Right lobe of liver (tissue), 6 donors: ENCODE data around the gene NEK2. TPM values are rescaled to one million over a fixed set of nuclear protein-coding genes. Genes with fewer than 3 reads are reported as not detected.
"Not testable (repeated sequence)": the region's sequence is repeated elsewhere in the genome, so short reads cannot be mapped to it uniquely, and the experiment has no call there.

Experiments
- ATAC-seq, 4 donors: fragments of 200-7000 bp; cut with Tn5 transposase; one replicate each; pipeline ENCODE4 v1.9.1; 2020; ENCODE audit warnings: mild to moderate bottlenecking in 4 of 4, moderate library complexity in 4 of 4
- DNase-seq, 3 donors: peaks; one replicate each; pipeline ENCODE4 v3.0.0-alpha.2; 2020
- H3K27ac ChIP-seq, 3 donors: fragments of 200-600 bp; one replicate each; pipeline ENCODE4 v1.8.0; 2022
- H3K27me3 ChIP-seq, 2 donors: fragments of 200-600 bp; one replicate each; pipeline ENCODE4 v1.8.0; 2022
- H3K36me3 ChIP-seq, 4 donors: fragments of 200-600 bp; sonication (generic) in 1 of 4; one replicate each; pipeline versions ENCODE4 v1.5.1 to v1.8.0; 2017 to 2022; ENCODE audit warnings: control low read depth in 1 of 4
- H3K4me1 ChIP-seq, 4 donors: fragments of 200-600 bp; sonication (generic) in 1 of 4; one replicate each; pipeline versions ENCODE4 v1.5.1 to v1.8.0; 2017 to 2022; ENCODE audit warnings: control low read depth in 1 of 4
- H3K4me3 ChIP-seq, 3 donors: fragments of 200-600 bp; one replicate each; pipeline ENCODE4 v1.8.0; 2022
- H3K9me3 ChIP-seq, 4 donors: fragments of 200-600 bp; sonication (generic) in 1 of 4; one replicate each; pipeline versions ENCODE4 v1.5.1 to v1.8.0; 2017 to 2022; ENCODE audit warnings: control low read depth in 1 of 4
- POLR2A ChIP-seq: fragments of 450-650 bp; IDR thresholded peaks from one replicate; pipeline ENCODE4 v1.6.1; 2017; ENCODE audit warnings: antibody characterized with exemption, mild to moderate bottlenecking
- WGBS: methylation state at CpG from one replicate; pipeline ENCODE4 v1.1.6; 2018; ENCODE audit warnings: low coverage, low lambda C conversion rate; ENCODE audit not compliant: insufficient coverage; ENCODE audit errors: missing lambda C conversion rate; 5-methylcytosine and 5-hydroxymethylcytosine counted together
- intact Hi-C, 2 donors: fragments of 100-400 bp; cut with DNase I; formaldehyde crosslinking; loops; one replicate each; pipeline versions ENCODE4 v1.11.2 to v1.14.1; 2022
- total RNA-seq, 6 experiments: library from RNA; depleted of rRNA in 2 of 6; stranded (reverse); fragments of >200 nt in 2 of 6; fragmentation: NEBNext Ultra II Directional in 3 of 6; extraction: Animal tissue kit (Norgen Biotek cat#: 25700) in 3 of 6; gene quantifications; one replicate each; pipeline versions ENCODE4 v1.1.0 to v1.2.4, GENCODE V29; 2016 to 2023
- TF ChIP-seq, protein P1 (sequence below), 4 donors: fragments of 200-600 bp in 3 of 4; fragments of 450-650 bp in 1 of 4; IDR thresholded peaks; one replicate each; pipeline versions ENCODE4 v1.5.1 to v1.8.0; 2016 to 2022; ENCODE audit warnings: antibody characterized with exemption in 4 of 4, mild to moderate bottlenecking in 2 of 4
- donor health status: DM: no; HTN: yes; CAD: no.
- donor health status: DM: no; HTN: no; CAD: no.
- donor health status: DM: no; HTN: no; CAD: no.
- donor health status: DM: no; HTN: yes; CAD: no.
- donor health status: DM: no; HTN: yes; CAD: no.

The NEK2 gene
- total RNA-seq, 6 experiments from 2014 or later = 0.22 to 0.80 (median 0.50) TPM; not detected in 1

DNA sequence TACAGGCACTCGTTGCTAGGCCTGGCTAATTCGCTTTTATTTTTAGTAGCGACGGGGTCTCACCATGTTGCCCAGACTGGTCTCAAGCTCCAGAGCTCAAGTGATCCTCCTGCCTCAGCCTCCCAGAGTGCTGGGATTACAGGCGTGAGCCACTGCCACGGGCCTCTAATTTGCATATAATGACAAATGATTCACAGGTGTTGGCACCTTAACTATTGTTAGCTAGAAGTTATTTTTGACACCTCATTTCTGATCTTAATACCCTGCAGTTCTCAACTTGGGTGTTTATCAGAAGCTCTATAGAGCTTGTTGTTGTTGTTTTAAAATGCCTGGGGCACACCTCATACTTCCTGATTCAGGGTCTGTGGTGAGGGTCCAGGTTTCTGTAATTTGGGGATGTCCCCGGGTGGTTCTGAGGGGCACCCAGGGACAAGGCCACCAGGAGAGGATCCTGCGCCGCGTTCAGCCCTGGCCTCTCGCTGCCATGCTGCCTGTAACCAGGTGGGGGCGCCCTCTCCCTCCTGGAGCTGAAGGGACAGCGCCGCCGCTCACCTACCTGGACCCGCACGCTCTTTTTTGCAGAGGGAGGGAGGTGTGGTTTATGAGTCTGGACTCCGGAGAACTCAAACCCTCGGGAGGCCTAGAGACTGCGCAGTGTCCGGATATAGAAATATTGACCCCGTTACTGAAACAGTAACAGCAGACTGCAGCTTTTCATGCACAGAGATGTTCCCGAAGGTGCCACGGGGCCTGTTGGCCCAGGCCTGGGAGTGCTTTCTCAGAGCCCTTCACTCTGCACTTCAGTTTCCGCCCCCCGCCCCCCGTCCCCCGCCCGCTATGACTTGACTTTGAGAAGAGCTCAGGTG is 23.0 kb upstream of the NEK2 start:
- Histone ChIP-seq H3K27me3 (no peaks in the 10 kb centered on the region), H3K9me3 (no peaks in the 10 kb centered on the region), H3K4me3 (peak overlapping the region in 2 of 3 donors; percentile 13 to 32), H3K36me3 (no peaks in the 10 kb centered on the region), H3K4me1 (no peaks in the 10 kb centered on the region), H3K27ac (no peak overlapping the region)
- WGBS = 16% methylated on average over 22 of the region's 29 CpGs
- DNase-seq (peak; percentile 87 to 91 (median 88)), ATAC-seq (peak; percentile 99 to 100 (median 99))
- intact Hi-C loops = no loop called here
- TF ChIP-seq, protein P1, sequence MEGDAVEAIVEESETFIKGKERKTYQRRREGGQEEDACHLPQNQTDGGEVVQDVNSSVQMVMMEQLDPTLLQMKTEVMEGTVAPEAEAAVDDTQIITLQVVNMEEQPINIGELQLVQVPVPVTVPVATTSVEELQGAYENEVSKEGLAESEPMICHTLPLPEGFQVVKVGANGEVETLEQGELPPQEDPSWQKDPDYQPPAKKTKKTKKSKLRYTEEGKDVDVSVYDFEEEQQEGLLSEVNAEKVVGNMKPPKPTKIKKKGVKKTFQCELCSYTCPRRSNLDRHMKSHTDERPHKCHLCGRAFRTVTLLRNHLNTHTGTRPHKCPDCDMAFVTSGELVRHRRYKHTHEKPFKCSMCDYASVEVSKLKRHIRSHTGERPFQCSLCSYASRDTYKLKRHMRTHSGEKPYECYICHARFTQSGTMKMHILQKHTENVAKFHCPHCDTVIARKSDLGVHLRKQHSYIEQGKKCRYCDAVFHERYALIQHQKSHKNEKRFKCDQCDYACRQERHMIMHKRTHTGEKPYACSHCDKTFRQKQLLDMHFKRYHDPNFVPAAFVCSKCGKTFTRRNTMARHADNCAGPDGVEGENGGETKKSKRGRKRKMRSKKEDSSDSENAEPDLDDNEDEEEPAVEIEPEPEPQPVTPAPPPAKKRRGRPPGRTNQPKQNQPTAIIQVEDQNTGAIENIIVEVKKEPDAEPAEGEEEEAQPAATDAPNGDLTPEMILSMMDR (IDR thresholded peaks at IDR 0.05) = peak; percentile 96 to 99 (median 98)
- TF ChIP-seq POLR2A = no peak

DNA sequence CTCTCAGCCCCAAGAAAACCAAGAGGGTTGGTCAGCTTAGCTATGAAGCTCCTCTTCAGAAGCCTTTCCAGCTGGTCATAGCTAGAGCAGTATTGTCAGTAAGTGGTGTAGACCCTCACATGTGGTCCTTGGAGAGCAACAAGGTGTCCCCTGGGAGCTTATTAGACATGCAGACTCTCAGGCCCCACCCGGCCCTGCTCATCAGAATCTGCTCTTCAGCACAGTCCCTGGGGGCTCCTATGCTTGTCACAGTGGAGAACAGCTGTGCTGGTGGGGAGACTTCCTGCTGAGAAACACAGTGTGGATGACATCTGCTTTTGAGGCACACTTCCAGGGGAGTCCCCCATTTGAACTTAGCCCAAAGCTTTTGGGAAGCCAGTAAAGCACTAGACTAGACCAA is 21.9 kb upstream of the NEK2 start:
- intact Hi-C loops = no loop called here
- DNase-seq (no peak), ATAC-seq (no peak)
- Histone ChIP-seq H3K9me3 (no peaks in the 10 kb centered on the region), H3K4me1 (no peaks in the 10 kb centered on the region), H3K27ac (no peak overlapping the region), H3K36me3 (no peaks in the 10 kb centered on the region), H3K4me3 (no peak overlapping the region), H3K27me3 (no peaks in the 10 kb centered on the region)
- no peak for TF ChIP-seq POLR2A
- TF ChIP-seq, protein P1 (IDR thresholded peaks at IDR 0.05) = no peak
- 60% methylated on average over 1 of the region's 1 CpG for WGBS

DNA sequence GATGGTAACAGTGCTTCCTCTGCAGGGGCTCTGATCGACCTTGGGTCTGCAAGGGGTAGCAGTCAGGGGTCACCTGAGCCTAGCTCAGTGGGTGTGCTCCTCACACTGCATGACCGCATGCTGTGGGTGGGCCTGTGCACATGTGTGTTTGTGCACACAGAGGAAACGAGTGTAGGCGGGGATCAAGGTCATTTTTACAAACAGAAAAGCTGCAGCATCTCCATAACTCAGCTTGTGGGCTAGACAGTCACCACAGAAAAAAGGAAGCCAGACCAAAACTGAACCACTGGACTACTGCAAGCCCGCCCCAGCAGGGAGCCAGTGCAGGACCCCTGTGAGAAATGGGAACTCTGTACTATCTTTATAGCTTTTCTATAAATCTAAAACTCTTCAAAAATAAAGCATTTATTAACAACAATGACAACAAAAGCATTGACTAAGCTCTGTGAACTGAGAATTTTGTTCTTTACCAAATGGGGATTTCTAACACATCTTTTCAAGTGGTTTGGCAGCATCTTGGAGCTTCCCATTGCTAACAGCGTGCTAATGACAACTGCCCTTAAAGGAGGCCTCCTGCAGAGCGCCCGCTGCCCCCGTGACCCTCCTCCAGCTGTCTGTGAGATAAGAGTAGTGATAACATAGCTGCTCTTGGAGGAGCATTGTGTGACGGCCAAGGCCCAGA is 19.9 kb upstream of the NEK2 start:
- DNase-seq = no peak

DNA sequence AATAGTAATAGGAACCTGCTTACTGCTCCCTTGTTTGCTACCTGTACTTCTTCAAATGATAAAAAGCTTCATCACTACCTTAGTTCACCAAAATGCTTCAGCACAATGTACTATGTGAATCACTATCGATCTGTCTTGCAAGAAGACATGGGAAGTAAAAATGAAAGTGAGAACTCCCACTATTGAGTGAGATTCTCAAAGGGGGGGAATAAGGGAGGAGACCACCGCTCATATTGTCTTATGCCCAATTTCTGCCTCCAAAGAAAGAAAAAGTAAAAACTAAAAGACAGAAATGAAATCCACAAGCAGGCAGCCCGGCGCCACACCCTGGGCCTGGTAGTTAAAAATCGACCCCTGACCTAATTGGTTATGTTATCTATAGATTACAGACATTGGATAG is 18.5 kb upstream of the NEK2 start:
- DNase-seq, H3K27ac ChIP-seq, ATAC-seq, intact Hi-C loops, H3K36me3 ChIP-seq, H3K9me3 ChIP-seq, H3K27me3 ChIP-seq, H3K4me1 ChIP-seq, H3K4me3 ChIP-seq: not testable (repeated sequence)
- WGBS = 81% methylated on average over 3 of the region's 5 CpGs

More for the DNA sequence above, 19.9 kb upstream of the NEK2 start:
- ATAC-seq = no peak
- no peaks in the 10 kb centered on the region for H3K9me3 ChIP-seq
- no peaks in the 10 kb centered on the region for H3K4me1 ChIP-seq
- 42% methylated on average over 3 of the region's 10 CpGs for WGBS
- intact Hi-C loops = no loop called here
- H3K36me3 ChIP-seq = no peaks in the 10 kb centered on the region
- no peaks in the 10 kb centered on the region for H3K27me3 ChIP-seq
- TF ChIP-seq, protein P1 (IDR thresholded peaks at IDR 0.05) = no peak
- TF ChIP-seq POLR2A = no peak
- H3K4me3 ChIP-seq = no peak overlapping the region
- H3K27ac ChIP-seq = no peak overlapping the region

DNA sequence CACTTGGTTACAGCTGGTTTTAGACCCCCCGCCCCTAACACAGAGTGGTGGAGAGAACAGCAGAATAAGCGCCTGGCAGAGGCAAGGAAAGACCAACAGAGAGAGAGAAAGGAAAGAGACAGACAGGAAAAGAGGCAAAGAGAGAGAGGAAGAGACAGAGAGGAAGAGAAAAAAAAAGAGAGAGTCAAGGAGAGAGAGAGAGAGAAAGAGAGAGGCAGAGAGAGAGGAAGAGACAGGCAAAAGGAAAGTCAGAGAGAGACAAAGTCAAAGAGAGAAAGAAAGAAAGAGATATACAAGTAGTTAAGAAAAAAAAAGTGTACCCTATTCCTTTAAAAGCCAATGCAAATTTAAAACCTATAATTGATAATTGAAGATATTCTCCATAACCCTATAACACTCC is 13.0 kb upstream of the NEK2 start:
- Histone ChIP-seq H3K36me3 (no peaks in the 10 kb centered on the region), H3K27me3 (no peaks in the 10 kb centered on the region), H3K9me3 (no peaks in the 10 kb centered on the region), H3K27ac (no peak overlapping the region), H3K4me1 (no peaks in the 10 kb centered on the region), H3K4me3 (no peak overlapping the region)
- ATAC-seq = no peak
- TF ChIP-seq POLR2A = no peak
- TF ChIP-seq, protein P1 (IDR thresholded peaks at IDR 0.05) = no peak
- 93% methylated on average over 2 of the region's 2 CpGs for WGBS
- DNase-seq = no peak
- intact Hi-C loops = loop anchor here in 1 of 2 donors (10.0 kb wide), 2 partner anchors 146 to 346 kb away; partner anchors contain the start of genes DTL, INTS7 and LPGAT1
